HG03159 (cell line): ENCODE measurements around the gene C17orf67.

Experiments used
- ATAC-seq: cut with Tn5 transposase; IDR thresholded peaks from one replicate; pipeline ENCODE4 v1.9.1; 2021; ENCODE audit warnings: mild to moderate bottlenecking, moderate library complexity; ENCODE audit not compliant: unreplicated experiment

Gene C17orf67

GRCh38 chr17:56809820-56810179 lies 23.9 kb downstream of the C17orf67 start:
- ATAC-seq, result no peak

DNA sequence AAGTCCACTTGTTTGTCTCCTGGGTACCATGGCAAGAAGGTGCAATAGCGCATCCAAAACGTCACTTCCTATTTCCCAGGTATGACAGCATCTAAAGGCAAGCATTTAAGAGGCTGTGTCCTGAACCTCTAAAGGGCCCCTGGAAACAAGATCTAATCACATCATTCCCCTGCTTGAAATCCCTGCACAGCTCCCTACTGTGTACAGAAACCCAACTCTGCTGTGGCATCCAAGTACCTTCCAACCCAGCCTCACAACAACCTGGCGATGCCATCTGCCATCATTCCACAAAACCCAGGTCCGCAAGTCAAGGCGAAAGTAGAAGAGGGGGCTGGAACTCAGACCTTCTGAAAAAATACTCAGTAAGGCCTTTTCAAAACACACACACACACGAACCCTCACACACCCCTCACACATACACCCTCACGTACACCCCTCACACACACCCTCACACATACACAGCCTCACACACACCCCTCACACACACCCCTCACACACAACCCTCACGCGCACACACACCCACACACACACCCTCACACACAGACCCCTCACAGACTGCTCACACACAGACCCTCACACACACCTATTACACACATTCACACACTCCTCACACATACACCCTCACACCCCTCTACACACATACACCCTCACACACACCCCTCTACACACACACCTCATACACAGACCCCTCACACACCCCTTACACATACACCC lies 24.5 kb downstream of the C17orf67 start:
- ATAC-seq, result no peak

GRCh38 chr17:56808503-56808902 lies 25.2 kb downstream of the C17orf67 start:
- no peak for ATAC-seq

- ATAC-seq, result no peak
These were observed 26.0 kb downstream of the C17orf67 start for GRCh38 chr17:56807723-56808122.

GRCh38 chr17:56806949-56807348 lies 26.8 kb downstream of the C17orf67 start:
- ATAC-seq, result no peak

DNA sequence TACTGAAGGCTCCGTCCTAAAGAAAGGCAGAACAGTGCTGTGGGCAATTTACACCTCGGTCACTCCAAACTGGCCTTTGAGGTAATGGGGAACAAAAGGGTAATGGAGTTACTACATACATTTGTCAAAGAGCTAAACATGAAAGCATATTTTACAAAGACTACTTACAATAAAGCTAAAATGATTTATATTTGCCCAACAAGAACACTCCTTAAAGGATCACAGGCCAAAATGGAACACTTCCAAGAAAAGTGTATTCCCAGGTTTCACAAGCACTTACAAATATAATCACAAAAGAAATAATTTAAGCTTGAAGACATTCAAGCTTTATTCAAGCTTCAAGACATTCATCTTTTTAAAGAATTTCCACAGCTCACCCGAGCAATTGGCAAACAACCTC lies 29.3 kb downstream of the C17orf67 start:
- no peak for ATAC-seq

DNA sequence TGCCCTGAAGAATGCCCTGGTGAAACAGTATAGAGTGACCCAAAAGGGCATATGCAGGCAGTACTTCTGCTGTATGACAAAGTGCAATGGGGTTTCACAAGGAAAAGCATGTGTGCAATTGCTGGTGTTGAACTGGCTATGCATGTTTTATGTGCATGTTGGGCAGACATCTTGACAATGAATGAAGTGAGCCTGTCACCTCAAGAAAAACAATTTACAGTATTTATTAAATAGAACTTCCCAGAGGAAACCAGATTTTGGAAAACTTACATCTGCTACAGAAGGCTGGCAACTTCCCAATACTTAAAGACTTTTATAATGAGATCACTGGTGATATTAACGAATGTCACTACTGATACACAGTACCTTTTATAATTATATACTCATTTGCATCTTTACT lies 30.6 kb downstream of the C17orf67 start:
- ATAC-seq, result no peak

DNA sequence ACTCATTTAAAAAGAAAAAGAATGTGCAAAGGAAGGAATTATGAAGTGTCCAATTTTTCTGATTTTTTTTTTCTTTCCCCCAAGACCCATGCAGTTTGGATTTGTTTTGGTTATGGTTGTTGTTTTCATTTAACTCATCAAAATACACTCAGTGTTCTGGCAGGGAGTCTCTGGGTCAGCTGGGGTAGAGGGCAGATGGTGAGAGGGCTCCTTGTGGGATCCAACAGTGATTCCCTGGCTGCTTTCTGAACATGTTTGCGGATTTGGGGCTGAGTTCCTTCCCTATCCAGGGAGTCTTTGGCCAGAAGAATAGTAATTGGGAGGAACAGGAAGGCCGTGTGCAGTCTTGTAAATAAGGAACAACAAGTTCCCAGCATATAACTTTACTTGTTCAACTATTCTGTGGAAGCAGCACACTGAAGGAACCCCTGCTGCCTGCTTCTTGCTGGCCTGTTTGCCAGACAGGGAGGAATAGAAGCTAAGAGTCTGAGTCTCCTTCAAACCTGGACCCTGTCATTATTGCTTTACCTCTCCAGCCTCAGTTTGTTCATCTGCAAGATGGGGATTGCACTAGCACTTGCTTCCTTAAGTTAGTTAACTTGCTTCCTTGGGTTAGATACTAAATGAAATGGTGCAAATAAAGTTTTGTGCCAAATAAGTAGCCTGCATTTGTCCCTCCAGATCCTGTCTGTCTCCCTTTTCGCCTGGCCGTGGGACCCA lies 32.1 kb downstream of the C17orf67 start:
- no peak for ATAC-seq

DNA sequence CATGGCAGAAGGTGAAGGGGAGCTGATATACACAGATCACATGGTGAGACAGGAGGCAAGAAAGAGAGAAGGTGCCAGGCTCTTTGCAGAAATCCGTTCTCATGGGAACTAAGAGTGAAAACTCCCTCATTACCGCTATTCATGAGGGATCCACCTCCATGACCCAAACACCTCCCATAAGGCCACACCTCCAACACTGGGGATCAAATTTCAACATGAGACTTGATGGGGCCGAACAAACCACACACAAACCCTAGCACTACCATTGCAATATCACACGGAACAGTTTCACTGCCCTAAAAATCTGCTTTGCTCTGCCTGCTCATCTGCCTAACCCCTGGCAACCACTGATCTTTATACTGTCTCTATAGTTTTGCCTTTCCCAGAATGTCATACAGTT lies 34.8 kb downstream of the C17orf67 start:
- no peak for ATAC-seq

GRCh38 chr17:56796536-56796935 lies 37.2 kb downstream of the C17orf67 start:
- ATAC-seq, result no peak

- no peak for ATAC-seq
These were observed 38.4 kb downstream of the C17orf67 start for GRCh38 chr17:56795221-56795865.

- no peak for ATAC-seq
These were observed 39.8 kb downstream of the C17orf67 start for GRCh38 chr17:56793957-56794356.

GRCh38 chr17:56793531-56793930 lies 40.2 kb downstream of the C17orf67 start:
- no peak for ATAC-seq

DNA sequence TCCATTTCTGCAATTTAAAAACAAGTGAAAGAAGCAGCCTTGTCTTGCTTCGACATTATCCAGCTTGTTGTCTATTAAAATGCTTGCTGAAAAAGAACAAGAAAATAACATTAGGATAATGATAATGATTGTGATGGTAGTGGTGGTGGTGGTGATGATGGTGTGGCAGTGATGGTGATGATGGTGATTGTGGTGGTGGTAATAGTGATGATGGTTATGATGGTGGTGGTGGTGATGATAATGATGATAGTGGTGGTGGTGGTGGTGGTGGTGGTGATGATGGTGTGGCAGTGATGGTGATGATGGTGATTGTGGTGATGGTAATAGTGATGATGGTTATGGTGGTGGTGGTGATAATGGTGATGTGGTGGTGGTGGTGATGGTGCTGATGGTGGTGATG lies 41.5 kb downstream of the C17orf67 start:
- ATAC-seq, result no peak

DNA sequence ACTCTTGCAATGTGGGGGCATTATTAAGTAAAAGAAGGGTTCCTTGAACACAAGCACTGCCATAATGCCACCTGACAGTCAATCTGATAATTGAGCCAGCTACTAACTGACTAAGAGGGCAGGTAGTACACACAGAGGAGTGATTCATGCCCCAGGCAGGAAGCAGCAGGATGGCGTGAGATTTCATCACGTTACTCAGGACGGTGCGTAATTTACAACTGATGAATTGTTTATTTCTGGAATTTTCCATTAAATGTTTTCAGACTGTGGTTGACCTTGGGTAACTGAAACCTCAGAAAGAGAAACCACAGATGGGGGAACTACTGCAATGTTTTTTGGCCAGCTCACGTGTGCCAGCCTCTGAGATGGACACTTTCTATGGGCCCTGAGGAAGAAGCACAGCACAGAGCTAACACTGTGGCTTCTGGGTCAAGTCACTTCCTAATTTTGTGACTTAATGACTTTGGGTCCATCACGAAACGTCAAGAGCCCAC lies 46.7 kb downstream of the C17orf67 start:
- ATAC-seq, result peak; percentile 73

DNA sequence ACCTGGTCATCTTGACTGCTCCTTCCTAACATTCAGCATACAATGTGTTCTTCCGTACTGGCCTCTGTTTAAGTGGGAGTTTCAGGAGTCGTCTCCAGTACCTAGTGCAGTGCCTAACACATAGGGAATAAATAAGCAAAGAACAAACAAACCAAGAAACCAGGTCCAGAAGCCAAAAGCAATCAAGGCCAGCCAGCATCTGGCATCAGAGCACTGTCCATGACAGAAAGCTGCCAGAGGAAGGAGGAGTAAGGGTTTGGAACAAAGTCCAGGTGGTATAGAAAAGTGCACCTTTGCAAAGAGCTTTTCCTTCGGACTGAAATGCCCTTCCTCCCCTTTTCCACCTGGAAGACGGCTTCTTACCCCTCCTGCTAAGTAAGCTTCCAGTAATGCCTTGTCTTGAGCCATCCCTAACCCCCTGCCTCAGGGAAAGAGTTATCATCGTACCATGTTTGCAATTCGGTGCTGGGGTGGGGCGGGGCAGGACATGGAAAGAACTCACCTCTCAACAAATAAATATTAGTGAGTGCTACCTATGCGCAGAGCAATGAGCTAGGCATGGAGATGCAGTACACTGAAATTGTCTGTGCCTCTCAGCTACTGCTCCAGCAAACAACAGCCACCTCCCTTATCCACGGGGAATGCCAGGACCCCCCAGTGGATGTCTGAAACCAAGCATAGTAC lies 47.6 kb downstream of the C17orf67 start:
- no peak for ATAC-seq

DNA sequence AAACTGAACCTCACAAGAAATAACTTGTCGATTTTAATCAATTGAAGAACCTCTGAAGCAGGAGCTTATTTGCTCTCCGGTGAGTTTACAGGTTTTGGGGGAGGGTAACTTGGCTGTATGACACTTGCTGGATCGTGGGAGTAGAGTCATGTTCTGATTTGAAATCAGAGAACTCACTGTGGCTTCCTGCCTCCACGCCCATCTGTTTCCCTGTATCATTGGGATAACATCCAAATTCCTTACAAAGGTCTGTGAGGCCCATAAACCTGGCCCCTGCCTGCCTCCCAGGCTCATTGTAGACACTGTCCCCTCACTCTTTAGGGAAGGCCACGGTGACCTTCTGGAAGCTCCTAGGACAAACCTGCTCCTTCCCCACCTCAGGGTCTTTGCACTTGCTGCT lies 48.3 kb downstream of the C17orf67 start:
- ATAC-seq, result no peak

GRCh38 chr17:56782338-56782737 lies 51.4 kb downstream of the C17orf67 start:
- no peak for ATAC-seq

DNA sequence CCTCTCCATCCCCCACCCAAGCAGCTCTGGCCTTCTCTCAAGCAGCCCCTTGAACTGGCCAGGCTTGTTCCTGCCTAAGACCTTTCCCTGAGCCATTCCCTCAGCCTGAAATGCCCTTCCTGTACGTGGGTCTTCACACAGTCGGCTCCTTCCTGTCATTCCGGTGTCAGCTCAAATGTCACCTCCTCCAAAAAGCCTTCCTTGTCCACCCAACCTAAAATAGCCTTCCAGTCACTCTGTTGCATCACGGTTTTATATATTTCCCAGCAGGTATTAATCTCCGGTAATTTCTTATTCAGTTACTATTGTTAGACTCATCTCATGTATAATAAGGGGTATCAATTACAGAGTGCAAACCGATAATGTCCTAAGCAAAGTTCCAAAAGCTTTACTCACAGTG lies 51.8 kb downstream of the C17orf67 start:
- ATAC-seq, result no peak

- ATAC-seq, result peak; percentile 96
These were observed 53.6 kb downstream of the C17orf67 start for GRCh38 chr17:56779898-56780777.
